Activated T-cell treated with anti-CD3 and anti-CD28 coated beads for 24 hours (primary cell): Measurements from ENCODE around the gene LIN7A.

Experiments
- DNase-seq: peaks from one replicate; pipeline ENCODE4 v3.0.0-alpha.2; 2020; ENCODE audit warnings: low read depth

LIN7A gene

DNA sequence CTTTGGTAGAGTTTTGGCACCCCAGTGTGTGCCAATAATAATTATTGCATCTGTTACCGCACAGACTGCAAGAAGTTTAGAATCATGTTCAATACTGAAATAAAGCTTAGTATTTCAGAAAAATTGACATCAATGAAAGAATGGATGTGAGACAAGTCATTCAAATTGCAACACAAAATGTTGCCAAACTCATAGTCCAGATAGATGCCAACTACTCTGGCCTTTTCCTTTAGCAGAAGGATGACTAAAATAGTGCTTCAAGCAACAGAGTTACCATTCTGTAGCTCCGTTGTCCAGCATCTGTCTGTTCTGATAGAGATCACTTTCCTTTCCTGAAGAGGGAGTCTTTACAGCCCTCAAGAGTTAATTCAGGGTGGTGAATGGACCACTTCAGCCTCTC is 77.5 kb downstream of the LIN7A start:
- DNase-seq: no peak

DNA sequence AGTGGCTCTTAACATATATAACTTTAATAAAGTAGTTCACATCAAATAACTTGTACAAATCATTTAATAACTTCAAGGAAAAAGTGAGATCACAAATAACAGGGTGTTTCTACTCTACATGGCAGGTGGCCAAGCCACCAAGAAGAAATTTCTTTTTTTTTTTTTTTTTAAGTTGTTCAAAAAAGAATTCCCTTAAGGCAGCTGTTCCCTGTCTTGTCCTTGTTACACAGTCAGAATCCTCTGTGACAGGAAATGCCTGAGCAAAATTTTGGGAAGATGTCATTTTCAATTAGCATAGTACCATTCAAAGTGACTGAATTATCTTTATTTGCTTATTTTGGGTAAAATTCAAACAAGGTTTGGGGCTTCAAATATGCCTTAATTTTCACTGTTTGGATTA is 79.4 kb downstream of the LIN7A start:
- no peak for DNase-seq

DNA sequence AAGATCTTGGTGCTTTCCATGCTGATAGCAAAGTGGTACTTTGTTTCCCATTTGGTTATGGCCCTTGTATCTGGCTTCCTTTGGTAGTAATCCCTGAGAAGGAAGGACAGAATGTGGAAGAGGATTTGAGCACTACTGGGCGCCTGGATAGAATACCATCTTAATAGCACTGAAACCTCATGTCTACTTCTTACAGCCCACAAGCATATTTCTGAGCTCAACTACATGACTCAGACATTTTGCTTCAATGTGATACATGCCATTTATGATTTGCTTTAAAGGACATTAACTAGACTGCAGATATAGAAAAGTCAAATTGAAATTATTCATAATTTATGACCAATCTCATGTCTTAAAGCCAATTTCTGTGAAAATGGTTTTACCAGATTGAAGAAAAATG is 80.4 kb downstream of the LIN7A start:
- no peak for DNase-seq

GRCh38 chr12:80849337-80849736 is 88.4 kb downstream of the LIN7A start:
- DNase-seq: no peak

GRCh38 chr12:80848858-80849257 is 88.9 kb downstream of the LIN7A start:
- no peak for DNase-seq

DNA sequence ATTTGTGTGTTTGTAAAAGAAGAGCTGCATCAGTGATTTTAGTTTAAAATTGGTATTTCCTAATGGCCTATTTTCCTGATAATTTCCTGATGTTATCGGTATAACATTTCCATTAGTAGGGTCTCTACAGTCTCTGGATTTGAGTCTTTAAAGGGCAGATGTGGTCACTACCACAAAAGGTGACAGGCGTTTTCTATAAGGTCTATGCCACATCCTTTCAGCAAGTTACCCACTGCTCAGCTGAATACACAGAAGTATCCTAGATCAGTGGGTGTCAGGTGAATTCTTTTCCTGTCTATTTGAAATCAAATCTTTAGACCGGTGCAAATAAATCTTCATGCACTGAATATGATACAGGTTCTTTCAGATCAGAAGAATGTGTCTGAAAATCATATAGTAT is 90.2 kb downstream of the LIN7A start:
- DNase-seq: no peak

- DNase-seq: no peak
Observed at GRCh38 chr12:80846952-80847351, 90.8 kb downstream of the LIN7A start.

GRCh38 chr12:80845639-80846038 is 92.1 kb downstream of the LIN7A start:
- DNase-seq: no peak

DNA sequence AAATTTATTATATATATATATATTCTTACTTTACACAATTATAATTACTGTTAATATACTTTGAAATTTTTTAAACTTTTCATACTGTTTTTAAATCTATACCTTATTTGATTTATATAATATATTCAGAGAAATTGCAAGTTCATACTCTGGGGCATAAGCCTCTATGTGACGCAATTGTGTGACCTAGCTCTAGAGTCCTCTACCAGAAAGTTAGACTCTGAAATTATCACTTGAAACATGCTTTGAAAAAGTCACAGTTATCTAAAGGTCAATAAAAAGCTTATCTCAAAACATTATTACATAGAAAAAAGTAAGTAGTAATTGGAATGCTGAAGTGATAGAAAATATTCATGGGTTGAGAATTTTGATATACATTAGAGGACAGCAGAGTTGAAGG is 93.8 kb downstream of the LIN7A start:
- no peak for DNase-seq

DNA sequence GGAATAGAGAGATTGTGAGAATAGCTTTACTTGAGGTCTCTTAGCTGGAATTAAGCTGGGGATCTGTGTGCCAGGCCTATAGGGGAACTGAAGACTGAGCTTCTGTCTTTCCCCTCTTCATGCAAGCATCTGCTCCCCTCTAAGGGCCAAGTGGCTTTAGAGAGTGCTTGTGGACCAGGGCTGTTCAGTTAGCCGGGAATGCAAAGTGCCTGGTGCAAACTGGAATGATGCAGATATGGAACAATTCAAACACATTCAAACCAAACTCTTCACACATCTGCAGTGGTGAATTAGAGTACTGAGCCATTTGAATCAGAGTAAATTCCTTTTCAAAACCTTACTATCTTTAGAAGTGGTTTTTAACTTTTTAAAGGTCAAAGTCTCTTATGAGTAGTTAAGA is 99.0 kb downstream of the LIN7A start:
- DNase-seq: no peak

- no peak for DNase-seq
Observed at GRCh38 chr12:80838024-80838658, 99.6 kb downstream of the LIN7A start.

DNA sequence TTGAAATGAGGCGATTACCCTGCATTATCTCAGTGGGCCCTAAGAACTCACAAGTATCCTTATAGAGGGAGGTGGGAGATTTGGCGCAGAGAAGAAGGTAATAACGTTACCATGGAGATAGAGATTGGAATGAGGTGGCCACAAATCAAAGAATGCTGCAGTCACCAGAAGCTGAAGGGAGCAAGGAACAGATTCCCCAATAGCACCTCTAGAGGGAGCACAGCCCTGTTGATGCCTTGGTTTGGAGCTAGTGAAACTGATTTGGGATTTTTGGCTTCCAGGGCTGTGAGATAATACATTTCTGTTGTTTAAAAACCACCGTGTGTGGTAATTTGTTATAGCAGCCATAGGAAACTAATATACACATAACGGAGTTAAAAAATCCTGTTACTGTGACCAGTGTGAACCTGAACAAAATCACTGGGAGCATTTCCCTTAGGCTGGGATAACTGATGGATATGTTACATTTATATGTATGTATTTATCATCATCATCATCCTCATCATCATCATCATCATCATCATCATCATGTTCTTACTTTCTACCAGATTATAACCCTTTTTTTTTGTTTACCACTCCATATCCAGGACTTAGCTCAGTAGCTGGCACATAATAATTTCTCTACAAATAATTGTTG is 100.3 kb downstream of the LIN7A start:
- no peak for DNase-seq

- no peak for DNase-seq
Observed at GRCh38 chr12:80834724-80835123, 103.0 kb downstream of the LIN7A start.

DNA sequence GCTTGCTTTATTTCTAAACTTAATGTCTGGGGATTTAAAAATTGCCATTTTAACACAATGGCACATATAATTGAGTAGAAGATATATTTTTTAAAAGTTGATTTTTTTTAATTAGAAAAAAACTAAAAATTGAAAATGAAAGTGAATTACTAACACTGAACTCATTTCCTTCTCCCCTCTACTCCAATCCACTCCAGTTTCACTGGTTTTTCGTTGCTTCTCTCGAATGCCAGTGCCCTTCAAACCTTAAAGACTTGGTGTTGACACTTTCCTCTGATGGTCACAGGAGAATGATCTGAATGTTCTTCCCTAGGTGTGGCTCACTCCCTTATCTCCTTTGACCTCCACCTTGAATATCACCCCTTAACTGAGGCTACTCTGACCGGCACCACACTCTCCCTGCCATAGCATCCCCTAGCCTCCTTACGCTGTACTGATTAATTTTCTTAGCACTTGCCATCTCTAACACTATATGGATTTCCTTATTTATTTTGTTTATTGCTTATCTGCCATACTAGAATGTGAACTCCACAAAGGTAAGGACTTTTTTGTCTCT is 107.1 kb downstream of the LIN7A start:
- DNase-seq: no peak

- DNase-seq: no peak
Observed at GRCh38 chr12:80829767-80830166, 108.0 kb downstream of the LIN7A start.

DNA sequence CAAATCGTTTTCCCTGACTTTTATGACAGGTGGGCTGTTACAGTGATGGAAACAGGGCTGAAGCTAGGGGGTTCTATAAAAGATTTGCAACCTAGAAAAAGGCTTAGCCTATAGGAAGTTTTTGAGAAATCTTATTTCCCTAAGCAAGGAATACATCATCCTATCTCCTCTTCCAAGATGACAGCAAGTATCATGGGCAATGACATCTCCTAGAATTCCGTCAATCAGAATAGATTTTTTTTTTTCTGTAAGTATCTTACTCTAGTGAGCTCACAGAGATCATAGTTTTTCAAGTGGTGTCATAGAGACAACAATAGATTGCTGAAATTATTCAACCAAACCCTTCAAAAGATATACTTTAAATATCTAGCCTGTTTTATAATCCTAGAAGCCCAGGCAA is 112.2 kb downstream of the LIN7A start:
- no peak for DNase-seq

DNA sequence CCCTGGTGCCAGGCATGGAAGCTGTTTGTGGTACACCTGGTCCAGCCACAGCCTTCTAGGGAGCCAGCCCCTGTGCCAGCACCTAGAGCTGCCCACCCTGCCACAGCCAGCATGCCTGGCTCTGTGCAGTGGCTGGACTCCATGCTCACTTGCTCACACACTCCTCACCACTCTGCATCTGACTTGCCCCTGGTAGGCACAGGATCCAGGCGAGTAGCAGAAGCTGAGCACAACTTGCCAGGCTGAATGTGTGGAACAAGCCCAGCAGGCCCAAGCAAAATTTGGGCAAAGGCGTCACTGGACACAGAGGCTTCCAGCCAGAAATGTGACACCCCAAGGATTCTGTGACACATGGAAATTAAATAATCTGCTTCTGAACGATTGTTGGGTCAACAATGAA is 114.3 kb downstream of the LIN7A start:
- DNase-seq: no peak

GRCh38 chr12:80821513-80822000 is 116.2 kb downstream of the LIN7A start:
- no peak for DNase-seq

GRCh38 chr12:80818878-80819277 is 118.9 kb downstream of the LIN7A start:
- DNase-seq: no peak

GRCh38 chr12:80815351-80815750 is 122.4 kb downstream of the LIN7A start:
- no peak for DNase-seq

GRCh38 chr12:80814453-80814852 is 123.3 kb downstream of the LIN7A start:
- no peak for DNase-seq

DNA sequence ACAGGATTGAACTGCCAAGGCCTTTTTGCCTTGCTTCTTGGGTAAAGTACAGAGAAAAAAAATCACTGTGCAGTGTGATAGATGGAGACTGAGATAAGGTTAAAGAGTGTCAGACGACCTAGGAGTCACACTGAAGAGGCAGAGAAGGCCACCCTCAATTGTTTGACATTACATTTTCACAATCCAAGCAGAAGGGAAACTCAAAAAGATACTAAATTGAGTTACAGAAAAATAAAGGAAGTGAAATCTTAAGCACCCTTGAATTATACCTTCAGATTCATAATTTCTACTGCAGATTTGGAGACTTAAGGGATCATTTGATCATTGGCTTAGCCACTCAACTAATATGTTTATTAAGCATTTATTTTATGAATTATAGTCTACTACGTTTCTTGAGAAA is 123.9 kb downstream of the LIN7A start:
- no peak for DNase-seq

- DNase-seq: no peak
Observed at GRCh38 chr12:80811957-80812708, 125.6 kb downstream of the LIN7A start.
